HepG2 (cell line): ENCODE results near the gene NFE2. TPM values are rescaled to one million over a fixed set of nuclear protein-coding genes. Genes with fewer than 3 reads are reported as not detected.
A peak's percentile ranks its signal among the peaks of the same experiment; 100 is the strongest.

Source experiments
- ATF3 ChIP-seq: sonication (generic); formaldehyde crosslinking; IDR thresholded peaks from 2 replicates; pipeline ENCODE4 v1.4.0; 2020; ENCODE audit warnings: missing genetic modification reagents
- BRCA1 ChIP-seq: sonication (generic); formaldehyde crosslinking; IDR thresholded peaks from 2 replicates; pipeline ENCODE4 v1.4.0; 2020; ENCODE audit warnings: missing genetic modification reagents
- DPF2 ChIP-seq: sonication (generic); formaldehyde crosslinking; IDR thresholded peaks from 2 replicates; pipeline ENCODE4 v1.4.0; 2020; ENCODE audit warnings: mild to moderate bottlenecking, low read depth, missing genetic modification reagents, borderline replicate concordance
- FOXC1 ChIP-seq: sonication (generic); formaldehyde crosslinking; IDR thresholded peaks from 2 replicates; pipeline ENCODE4 v1.8.0; 2022; ENCODE audit warnings: mild to moderate bottlenecking, missing genetic modification reagents, borderline replicate concordance
- FUBP1 ChIP-seq: sonication (generic); formaldehyde crosslinking; IDR thresholded peaks from 2 replicates; pipeline ENCODE4 v1.5.1; 2020; ENCODE audit warnings: missing genetic modification reagents, mild to moderate bottlenecking, borderline replicate concordance
- GATAD1 ChIP-seq: IDR thresholded peaks from 2 replicates; pipeline ENCODE4 v1.6.1; 2016; ENCODE audit warnings: missing genetic modification reagents, missing compliant biosample characterization
- HOXA3 ChIP-seq: sonication (generic); formaldehyde crosslinking; IDR thresholded peaks from 2 replicates; pipeline ENCODE4 v1.5.0; 2020; ENCODE audit warnings: missing genetic modification reagents
- HOXD1 ChIP-seq: sonication (generic); formaldehyde crosslinking; IDR thresholded peaks from 2 replicates; pipeline ENCODE4 v1.5.0; 2020; ENCODE audit warnings: missing genetic modification reagents
- JUNB ChIP-seq: sonication (generic); formaldehyde crosslinking; IDR thresholded peaks from 2 replicates; pipeline ENCODE4 v1.8.0; 2022; ENCODE audit warnings: missing genetic modification reagents, mild to moderate bottlenecking, borderline replicate concordance
- MTA3 ChIP-seq: sonication (generic); formaldehyde crosslinking; IDR thresholded peaks from 2 replicates; pipeline ENCODE4 v1.4.0; 2020; ENCODE audit warnings: missing genetic modification reagents
- NR2F1 ChIP-seq, 2 experiments: fragments of 450-650 bp in 1 of 2; formaldehyde crosslinking in 1 of 2; IDR thresholded peaks; 2 replicates each; pipeline versions ENCODE4 v1.5.0 to v1.6.1; 2016 to 2020; ENCODE audit warnings: mild to moderate bottlenecking in 1 of 2, missing compliant biosample characterization in 1 of 2, missing genetic modification reagents in 1 of 2, moderate library complexity in 1 of 2
- PAX8 ChIP-seq: sonication (generic); formaldehyde crosslinking; IDR thresholded peaks from 2 replicates; pipeline ENCODE4 v1.8.0; 2022; ENCODE audit warnings: mild to moderate bottlenecking, missing genetic modification reagents, borderline replicate concordance
- THRA ChIP-seq: sonication (generic); formaldehyde crosslinking; IDR thresholded peaks from 2 replicates; pipeline ENCODE4 v1.4.0; 2020; ENCODE audit warnings: missing genetic modification reagents, borderline replicate concordance
- ZNF142 ChIP-seq: sonication (generic); formaldehyde crosslinking; IDR thresholded peaks from 2 replicates; pipeline ENCODE4 v1.4.0; 2020; ENCODE audit warnings: missing genetic modification reagents
- ZNF34 ChIP-seq: sonication (generic); formaldehyde crosslinking; IDR thresholded peaks from 2 replicates; pipeline ENCODE4 v1.4.0; 2020; ENCODE audit warnings: mild to moderate bottlenecking, missing genetic modification reagents, borderline replicate concordance
- ZNF546 ChIP-seq: sonication (generic); formaldehyde crosslinking; conservative IDR thresholded peaks from 2 replicates; pipeline ENCODE4 v1.8.1; 2023; ENCODE audit warnings: mild to moderate bottlenecking, missing genetic modification reagents
- ZNF768 ChIP-seq: sonication (generic); formaldehyde crosslinking; IDR thresholded peaks from 2 replicates; pipeline ENCODE4 v1.4.0; 2020; ENCODE audit warnings: missing genetic modification reagents
- polyA plus RNA-seq, 8 experiments: library from polyadenylated mRNA; depleted of rRNA in 3 of 8; stranded (reverse) in 7 of 8; unstranded in 1 of 8; fragments of >200 nt; fragmentation: Illumina TruSeq in 4 of 8; extraction: Trizol in 4 of 8; gene quantifications; 2 replicates each; pipeline versions ENCODE4 v1.2.1 to v1.2.3, GENCODE V29; 2011 to 2016; ENCODE audit warnings: low read depth in 4 of 8, missing spikeins in 1 of 8, mixed read lengths in 1 of 8; ENCODE audit not compliant: insufficient read depth in 1 of 8
- total RNA-seq, 5 experiments: library from RNA; depleted of rRNA; stranded (reverse); fragments of >200 nt; fragmentation: Illumina TruSeq; extraction: Trizol; gene quantifications; 2 replicates each; pipeline ENCODE4 v1.2.3, GENCODE V29; 2016; ENCODE audit warnings: low read depth in 1 of 5

NFE2 gene
- total and polyA plus RNA-seq, 2 of the 13 experiments (the other 11 are each of a cell fraction or from before 2014, with no cell fraction given): 4.5 to 7.8 TPM

- TF ChIP-seq ZNF546 (CRISPR knock-in tag) (peak; percentile 96), ZNF142 (CRISPR knock-in tag) (peak; percentile 72; the same call in 1 of the 2 replicates), NR2F1 (CRISPR knock-in tag; IDR thresholded peaks at IDR 0.05) (no peak), HOXA3 (CRISPR knock-in tag) (peak; percentile 67; the same call in 1 of the 2 replicates), THRA (CRISPR knock-in tag) (0 out of 2 replicates have a peak, but pooled peaks have one; percentile 4), ZNF34 (no peak), BRCA1 (CRISPR knock-in tag) (peak; percentile 92; the same call in 1 of the 2 replicates), ZNF768 (CRISPR knock-in tag) (0 out of 2 replicates have a peak, but pooled peaks have one; percentile 21), DPF2 (CRISPR knock-in tag) (no peak), HOXD1 (CRISPR knock-in tag) (no peak; the same call in 1 of the 2 replicates), ATF3 (CRISPR knock-in tag) (no peak), MTA3 (CRISPR knock-in tag) (no peak), GATAD1 (CRISPR knock-in tag) (peak; percentile 67), PAX8 (CRISPR knock-in tag) (no peak), JUNB (CRISPR knock-in tag) (no peak), FUBP1 (no peak), FOXC1 (CRISPR knock-in tag) (no peak; the same call in 1 of the 2 replicates)
Measured at GRCh38 chr12:54279632-54280467, 21.0 kb downstream of the NFE2 start, which contains the start of gene CBX5 (continued).
